NCI-H345 (cell line): ENCODE results near the gene NSD1.
"Not testable (repeated sequence)": the region's sequence is repeated elsewhere in the genome, so short reads cannot be mapped to it uniquely, and the experiment has no call there.

ENCODE experiments used
- DNase-seq: peaks from one replicate; lab custom pipeline; 2025; lab: John Stamatoyannopoulos, UW

The NSD1 gene

GRCh38 chr5:177126771-177127170 is 6.8 kb upstream of the NSD1 start:
- DNase-seq = no peak

- no peak for DNase-seq
Observed at GRCh38 chr5:177128551-177128981, 5.0 kb upstream of the NSD1 start.

GRCh38 chr5:177130211-177131018 is 3.2 kb upstream of the NSD1 start:
- DNase-seq = no peak

GRCh38 chr5:177131019-177131320 is 2.6 kb upstream of the NSD1 start:
- DNase-seq = no peak

GRCh38 chr5:177131352-177132135 is 2.0 kb upstream of the NSD1 start:
- DNase-seq = no peak

GRCh38 chr5:177132136-177133095 is 1.2 kb upstream of the NSD1 start:
- peak; percentile 10 for DNase-seq

GRCh38 chr5:177133853-177134696 is 502 bp downstream of the NSD1 start:
- DNase-seq = peak; percentile 54

GRCh38 chr5:177134697-177135225 is 1.2 kb downstream of the NSD1 start:
- DNase-seq = peak; percentile 14

GRCh38 chr5:177140312-177140711 is 6.7 kb downstream of the NSD1 start:
- DNase-seq = no peak

- DNase-seq = no peak
Observed at GRCh38 chr5:177141496-177141895, 7.9 kb downstream of the NSD1 start.

GRCh38 chr5:177142098-177142611 is 8.6 kb downstream of the NSD1 start:
- DNase-seq = no peak

GRCh38 chr5:177142778-177143177 is 9.2 kb downstream of the NSD1 start:
- DNase-seq = no peak

GRCh38 chr5:177146891-177147638 is 13.5 kb downstream of the NSD1 start:
- no peak for DNase-seq

- not testable (repeated sequence) for DNase-seq
Observed at GRCh38 chr5:177150061-177150460, 16.5 kb downstream of the NSD1 start.

GRCh38 chr5:177154003-177154643 is 20.6 kb downstream of the NSD1 start:
- DNase-seq = no peak

- DNase-seq = no peak
Observed at GRCh38 chr5:177162379-177162778, 28.8 kb downstream of the NSD1 start.

- DNase-seq = no peak
Observed at GRCh38 chr5:177163500-177163899, 29.9 kb downstream of the NSD1 start.

- no peak for DNase-seq
Observed at GRCh38 chr5:177169271-177169670, 35.7 kb downstream of the NSD1 start.

- no peak for DNase-seq
Observed at GRCh38 chr5:177171961-177172360, 38.4 kb downstream of the NSD1 start.

- no peak for DNase-seq
Observed at GRCh38 chr5:177175336-177175735, 41.8 kb downstream of the NSD1 start.
